IPS-20b (cell line): ENCODE measurements around the gene KIF12.
"Not testable (repeated sequence)": the region's sequence is repeated elsewhere in the genome, so short reads cannot be mapped to it uniquely, and the experiment has no call there.

Experiments used
- H3K27ac ChIP-seq: one replicate; pipeline ENCODE4 v1.5.1; 2013; ENCODE audit warnings: low read length
- H3K27me3 ChIP-seq: 2 replicates; pipeline ENCODE4 v1.6.1; 2013; ENCODE audit warnings: mild to moderate bottlenecking, low read length, inconsistent platforms; ENCODE audit not compliant: insufficient read depth
- H3K36me3 ChIP-seq: 2 replicates; pipeline ENCODE4 v1.6.1; 2013; ENCODE audit warnings: low read depth, mild to moderate bottlenecking, inconsistent platforms, low read length, moderate library complexity; ENCODE audit not compliant: insufficient read depth
- H3K4me1 ChIP-seq: 2 replicates; pipeline ENCODE4 v1.6.1; 2013; ENCODE audit warnings: mild to moderate bottlenecking, control low read depth, inconsistent platforms, low read length, moderate library complexity; ENCODE audit not compliant: insufficient read depth
- H3K4me3 ChIP-seq: 2 replicates; pipeline ENCODE4 v1.5.1; 2013; ENCODE audit warnings: mild to moderate bottlenecking, low read length, inconsistent platforms
- H3K9ac ChIP-seq: 2 replicates; pipeline ENCODE4 v1.6.1; 2013; ENCODE audit warnings: low read depth, mild to moderate bottlenecking, inconsistent platforms, low read length, moderate library complexity
- H3K9me3 ChIP-seq: 2 replicates; pipeline ENCODE4 v1.6.1; 2013; ENCODE audit warnings: mild to moderate bottlenecking, low read depth, low read length, inconsistent platforms; ENCODE audit not compliant: insufficient read depth

Gene KIF12

DNA sequence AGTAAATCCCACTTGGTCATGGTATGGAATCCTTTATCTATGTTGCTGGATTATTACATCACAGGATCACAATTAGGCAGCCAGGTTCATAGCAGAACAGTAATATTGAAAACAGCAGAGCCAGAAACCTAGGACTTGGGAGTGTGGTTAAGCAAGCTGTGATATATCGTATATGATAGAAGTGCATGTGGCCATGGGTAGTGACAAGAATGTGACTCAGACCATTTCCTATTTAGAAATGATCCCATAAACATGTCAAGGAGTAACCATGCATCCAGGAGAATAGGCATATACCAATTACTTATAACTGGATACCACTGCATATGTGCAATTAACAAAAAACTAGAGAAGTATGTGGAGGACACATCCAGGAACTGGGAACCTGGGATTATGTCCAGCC, 52.2 kb downstream of the KIF12 start:
- Histone ChIP-seq H3K27me3 (no peaks in the 10 kb centered on the region), H3K4me3 (no peak overlapping the region), H3K36me3 (peaks cover 50% of the 10 kb centered on the region), H3K27ac (no peak overlapping the region), H3K9me3 (no peaks in the 10 kb centered on the region), H3K9ac (no peak overlapping the region), H3K4me1 (no peaks in the 10 kb centered on the region)

DNA sequence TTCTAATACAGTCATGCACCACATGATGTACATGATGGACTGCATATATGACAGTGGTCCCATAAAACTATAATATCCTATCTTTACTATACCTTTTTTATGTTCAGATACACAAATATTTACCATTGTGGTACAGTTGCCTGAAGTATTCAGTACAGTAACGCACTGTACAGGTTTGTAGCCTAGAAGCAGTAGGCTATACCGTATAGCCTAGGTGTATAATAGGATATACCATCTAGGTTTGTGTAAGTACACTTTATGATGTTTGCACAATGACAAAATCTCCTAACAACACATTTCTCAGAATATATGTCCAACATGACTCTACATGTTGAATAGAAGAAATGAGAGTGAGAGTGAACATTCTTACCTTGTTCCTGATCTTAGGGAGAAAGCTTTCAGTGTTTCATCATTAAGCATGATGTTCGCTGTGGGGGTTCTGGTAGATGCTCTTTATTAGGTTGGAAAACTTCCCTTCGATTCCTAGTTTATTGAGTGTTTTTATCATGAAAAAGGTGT, 52.8 kb downstream of the KIF12 start:
- H3K9ac ChIP-seq = no peak overlapping the region
- H3K9me3 ChIP-seq = no peaks in the 10 kb centered on the region
- H3K4me1 ChIP-seq = no peaks in the 10 kb centered on the region
- H3K27me3 ChIP-seq = no peaks in the 10 kb centered on the region
- H3K27ac ChIP-seq = no peak overlapping the region
- peaks cover 44% of the 10 kb centered on the region for H3K36me3 ChIP-seq
- no peak overlapping the region for H3K4me3 ChIP-seq

DNA sequence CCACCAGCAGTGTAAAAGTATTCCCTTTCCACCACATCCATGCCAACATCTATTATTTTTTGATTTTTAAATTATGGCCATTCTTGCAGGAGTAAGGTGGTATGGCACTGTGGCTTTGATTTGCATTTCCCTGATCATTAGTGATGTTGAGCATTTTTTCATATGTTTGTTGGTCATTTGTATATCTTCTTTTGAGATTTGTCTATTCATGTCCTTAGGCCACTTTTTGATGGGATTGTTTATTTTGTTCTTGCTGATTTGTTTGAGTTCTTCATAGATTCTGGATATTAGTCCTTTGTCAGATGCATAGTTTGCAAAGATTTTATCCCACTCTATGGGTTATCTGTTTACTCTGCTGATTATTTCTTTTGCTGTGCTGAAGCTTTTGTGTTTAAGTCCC, 55.4 kb downstream of the KIF12 start:
- not testable (repeated sequence) for H3K4me1 ChIP-seq, H3K4me3 ChIP-seq, H3K9ac ChIP-seq, H3K27me3 ChIP-seq, H3K9me3 ChIP-seq, H3K27ac ChIP-seq
- H3K36me3 ChIP-seq = peaks cover 29% of the 10 kb centered on the region
